ENCODE data around the gene TAS2R40.

DNA sequence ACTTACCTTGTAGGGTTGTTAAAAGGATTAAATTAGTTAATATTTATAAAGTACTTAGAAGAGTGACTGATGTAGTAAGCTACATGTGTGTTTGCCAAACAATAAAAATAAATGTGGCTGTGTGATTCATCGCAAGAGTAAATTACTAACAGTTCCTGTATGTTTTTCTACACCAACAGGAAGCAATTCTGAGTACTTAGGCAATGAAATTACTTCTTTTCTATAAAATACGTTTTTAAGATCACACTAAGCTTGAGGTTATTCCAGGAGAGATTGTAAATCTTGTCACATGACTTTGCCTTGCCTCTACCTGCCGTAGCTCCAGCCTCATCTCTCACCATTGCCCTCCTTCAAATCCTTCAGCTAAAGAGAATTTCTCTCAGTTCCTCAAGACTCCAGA, 23.3 kb downstream of the TAS2R40 start:
- TF ChIP-seq POLR2AphosphoS5 (IDR thresholded peaks at IDR 0.05): no peak
- TF ChIP-seq, protein P1, sequence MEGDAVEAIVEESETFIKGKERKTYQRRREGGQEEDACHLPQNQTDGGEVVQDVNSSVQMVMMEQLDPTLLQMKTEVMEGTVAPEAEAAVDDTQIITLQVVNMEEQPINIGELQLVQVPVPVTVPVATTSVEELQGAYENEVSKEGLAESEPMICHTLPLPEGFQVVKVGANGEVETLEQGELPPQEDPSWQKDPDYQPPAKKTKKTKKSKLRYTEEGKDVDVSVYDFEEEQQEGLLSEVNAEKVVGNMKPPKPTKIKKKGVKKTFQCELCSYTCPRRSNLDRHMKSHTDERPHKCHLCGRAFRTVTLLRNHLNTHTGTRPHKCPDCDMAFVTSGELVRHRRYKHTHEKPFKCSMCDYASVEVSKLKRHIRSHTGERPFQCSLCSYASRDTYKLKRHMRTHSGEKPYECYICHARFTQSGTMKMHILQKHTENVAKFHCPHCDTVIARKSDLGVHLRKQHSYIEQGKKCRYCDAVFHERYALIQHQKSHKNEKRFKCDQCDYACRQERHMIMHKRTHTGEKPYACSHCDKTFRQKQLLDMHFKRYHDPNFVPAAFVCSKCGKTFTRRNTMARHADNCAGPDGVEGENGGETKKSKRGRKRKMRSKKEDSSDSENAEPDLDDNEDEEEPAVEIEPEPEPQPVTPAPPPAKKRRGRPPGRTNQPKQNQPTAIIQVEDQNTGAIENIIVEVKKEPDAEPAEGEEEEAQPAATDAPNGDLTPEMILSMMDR (IDR thresholded peaks at IDR 0.05): no peak

Measured in upper lobe of left lung (tissue), 4 donors.